ENCODE results near the gene LARP4.
"Not testable (repeated sequence)": the region's sequence is repeated elsewhere in the genome, so short reads cannot be mapped to it uniquely, and the experiment has no call there.

LARP4 gene

GRCh38 chr12:50387487-50387886 lies 13.2 kb upstream of the LARP4 start:
- TF ChIP-seq, protein P1, sequence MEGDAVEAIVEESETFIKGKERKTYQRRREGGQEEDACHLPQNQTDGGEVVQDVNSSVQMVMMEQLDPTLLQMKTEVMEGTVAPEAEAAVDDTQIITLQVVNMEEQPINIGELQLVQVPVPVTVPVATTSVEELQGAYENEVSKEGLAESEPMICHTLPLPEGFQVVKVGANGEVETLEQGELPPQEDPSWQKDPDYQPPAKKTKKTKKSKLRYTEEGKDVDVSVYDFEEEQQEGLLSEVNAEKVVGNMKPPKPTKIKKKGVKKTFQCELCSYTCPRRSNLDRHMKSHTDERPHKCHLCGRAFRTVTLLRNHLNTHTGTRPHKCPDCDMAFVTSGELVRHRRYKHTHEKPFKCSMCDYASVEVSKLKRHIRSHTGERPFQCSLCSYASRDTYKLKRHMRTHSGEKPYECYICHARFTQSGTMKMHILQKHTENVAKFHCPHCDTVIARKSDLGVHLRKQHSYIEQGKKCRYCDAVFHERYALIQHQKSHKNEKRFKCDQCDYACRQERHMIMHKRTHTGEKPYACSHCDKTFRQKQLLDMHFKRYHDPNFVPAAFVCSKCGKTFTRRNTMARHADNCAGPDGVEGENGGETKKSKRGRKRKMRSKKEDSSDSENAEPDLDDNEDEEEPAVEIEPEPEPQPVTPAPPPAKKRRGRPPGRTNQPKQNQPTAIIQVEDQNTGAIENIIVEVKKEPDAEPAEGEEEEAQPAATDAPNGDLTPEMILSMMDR (conservative IDR thresholded peaks at IDR 0.05; ENCODE audit: low read depth, low read length), result no peak
- no peaks in the 10 kb centered on the region for H3K79me2 ChIP-seq (ENCODE audit: insufficient read depth, low read depth)
- no peak overlapping the region for H3K9ac ChIP-seq
- H3K27me3 ChIP-seq (ENCODE audit: insufficient read depth, low read depth), result no peaks in the 10 kb centered on the region
- no peaks in the 10 kb centered on the region for H3K36me3 ChIP-seq (ENCODE audit: insufficient read depth)
- no peaks in the 10 kb centered on the region for H3K4me1 ChIP-seq (ENCODE audit: low read depth, poor library complexity, severe bottlenecking)
- no peak overlapping the region for H3K4me2 ChIP-seq
- H3K4me3 ChIP-seq (IDR thresholded peaks at IDR 0.05; ENCODE audit: insufficient read depth, low read depth, low read length), result no peak overlapping the region
- no peak overlapping the region for H2AFZ ChIP-seq (ENCODE audit: low read depth)
- no peak overlapping the region for H3K27ac ChIP-seq
- H4K20me1 ChIP-seq (ENCODE audit: insufficient read depth), result no peaks in the 10 kb centered on the region

DNA sequence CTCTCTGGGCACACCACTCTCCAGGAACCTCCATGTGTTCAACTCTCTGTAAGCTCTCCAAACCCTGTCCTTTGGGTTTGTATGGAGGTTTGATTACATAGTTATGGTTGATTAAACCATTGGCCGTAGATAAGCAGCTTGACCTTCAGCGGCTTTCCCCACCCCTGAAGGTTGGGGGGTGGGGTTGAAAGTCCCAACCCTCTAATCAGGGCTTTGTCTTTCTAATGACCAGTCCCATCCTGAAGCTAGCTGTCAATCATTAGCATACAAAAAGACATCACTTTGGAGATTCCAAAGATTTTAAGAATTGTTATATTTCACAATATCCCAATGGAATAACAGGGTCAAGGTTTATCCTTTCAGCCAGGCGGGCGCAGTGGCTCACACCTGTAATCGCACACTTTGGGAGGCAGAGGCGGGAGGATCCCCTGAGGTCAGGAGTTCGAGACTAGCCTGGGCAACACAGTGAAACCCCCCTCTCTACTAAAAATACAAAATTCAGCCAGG lies 12.7 kb upstream of the LARP4 start:
- Histone ChIP-seq H3K9ac (no peak overlapping the region), H3K4me1 (ENCODE audit: low read depth, poor library complexity, severe bottlenecking) (no peaks in the 10 kb centered on the region), H2AFZ (ENCODE audit: low read depth) (no peak overlapping the region), H3K4me3 (IDR thresholded peaks at IDR 0.05; ENCODE audit: insufficient read depth, low read depth, low read length) (no peak overlapping the region), H3K79me2 (ENCODE audit: insufficient read depth, low read depth) (no peaks in the 10 kb centered on the region), H3K27me3 (ENCODE audit: insufficient read depth, low read depth) (no peaks in the 10 kb centered on the region), H3K36me3 (ENCODE audit: insufficient read depth) (no peaks in the 10 kb centered on the region), H3K4me2 (no peak overlapping the region), H3K27ac (no peak overlapping the region), H4K20me1 (ENCODE audit: insufficient read depth) (no peaks in the 10 kb centered on the region)
- TF ChIP-seq, protein P1 (conservative IDR thresholded peaks at IDR 0.05; ENCODE audit: low read depth, low read length), result no peak

GRCh38 chr12:50388793-50389192 lies 11.9 kb upstream of the LARP4 start:
- H3K27ac ChIP-seq; H3K4me2 ChIP-seq; H3K4me1 ChIP-seq (ENCODE audit: low read depth, poor library complexity, severe bottlenecking); H3K4me3 ChIP-seq (IDR thresholded peaks at IDR 0.05; ENCODE audit: insufficient read depth, low read depth, low read length); H3K79me2 ChIP-seq (ENCODE audit: insufficient read depth, low read depth); H3K9ac ChIP-seq; H4K20me1 ChIP-seq (ENCODE audit: insufficient read depth); H3K36me3 ChIP-seq (ENCODE audit: insufficient read depth); H3K27me3 ChIP-seq (ENCODE audit: insufficient read depth, low read depth); H2AFZ ChIP-seq (ENCODE audit: low read depth): not testable (repeated sequence)

DNA sequence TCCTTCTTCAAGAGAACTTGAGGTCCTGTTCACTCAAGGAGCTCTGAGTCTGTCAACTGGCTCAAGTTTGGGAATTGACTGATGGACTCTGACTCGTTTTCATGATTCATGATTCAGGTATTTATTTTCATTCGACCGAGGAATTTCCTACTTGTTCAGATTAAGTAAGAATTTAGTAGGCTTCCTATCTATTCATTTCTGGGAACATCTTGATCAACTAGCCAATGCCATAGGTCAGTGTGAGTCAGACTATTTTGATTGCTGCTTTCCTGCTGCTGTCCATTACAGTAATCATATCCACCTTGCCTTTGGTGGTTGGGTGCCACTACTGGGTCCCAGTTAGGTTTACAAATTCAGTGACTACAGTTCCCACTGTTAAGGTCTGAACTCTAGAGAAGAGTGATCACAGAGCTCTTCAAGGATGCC lies 10.4 kb upstream of the LARP4 start:
- Histone ChIP-seq H3K36me3 (ENCODE audit: insufficient read depth) (no peaks in the 10 kb centered on the region), H3K27ac (no peak overlapping the region), H3K27me3 (ENCODE audit: insufficient read depth, low read depth) (no peaks in the 10 kb centered on the region), H3K4me3 (IDR thresholded peaks at IDR 0.05; ENCODE audit: insufficient read depth, low read depth, low read length) (no peak overlapping the region), H3K9ac (no peak overlapping the region), H3K4me2 (no peak overlapping the region), H4K20me1 (ENCODE audit: insufficient read depth) (no peaks in the 10 kb centered on the region), H3K4me1 (ENCODE audit: low read depth, poor library complexity, severe bottlenecking) (no peaks in the 10 kb centered on the region), H2AFZ (ENCODE audit: low read depth) (no peak overlapping the region), H3K79me2 (ENCODE audit: insufficient read depth, low read depth) (no peaks in the 10 kb centered on the region)
- TF ChIP-seq, protein P1 (conservative IDR thresholded peaks at IDR 0.05; ENCODE audit: low read depth, low read length), result no peak

- Histone ChIP-seq H3K9ac (no peak overlapping the region), H3K27ac (no peak overlapping the region), H4K20me1 (ENCODE audit: insufficient read depth) (no peaks in the 10 kb centered on the region), H3K4me3 (IDR thresholded peaks at IDR 0.05; ENCODE audit: insufficient read depth, low read depth, low read length) (no peak overlapping the region), H2AFZ (ENCODE audit: low read depth) (no peak overlapping the region), H3K36me3 (ENCODE audit: insufficient read depth) (no peaks in the 10 kb centered on the region), H3K79me2 (ENCODE audit: insufficient read depth, low read depth) (no peaks in the 10 kb centered on the region), H3K27me3 (ENCODE audit: insufficient read depth, low read depth) (no peaks in the 10 kb centered on the region), H3K4me2 (no peak overlapping the region), H3K4me1 (ENCODE audit: low read depth, poor library complexity, severe bottlenecking) (no peaks in the 10 kb centered on the region)
- TF ChIP-seq, protein P1 (conservative IDR thresholded peaks at IDR 0.05; ENCODE audit: low read depth, low read length), result no peak
Observed at GRCh38 chr12:50394469-50395029, 6.1 kb upstream of the LARP4 start.
